ENCODE results near the gene FNTB.

FNTB gene

DNA sequence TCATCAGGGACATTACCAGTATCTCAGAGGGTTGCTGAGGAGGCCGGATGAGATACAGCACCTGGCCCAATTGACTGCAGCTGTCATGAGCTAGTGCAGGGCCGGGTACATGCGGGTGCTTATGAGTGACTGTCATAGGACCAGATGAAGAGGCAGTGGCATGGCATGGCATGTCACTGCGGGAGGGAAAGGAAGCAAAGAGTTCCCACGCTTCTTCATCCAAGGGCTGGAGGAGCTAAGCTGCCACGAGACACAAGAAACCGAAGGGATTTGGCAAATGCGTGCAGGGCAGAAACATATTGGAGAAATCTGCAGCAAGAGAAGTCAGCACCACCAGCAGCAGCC, 33.4 kb upstream of the FNTB start:
- no peak for DNase-seq

DNA sequence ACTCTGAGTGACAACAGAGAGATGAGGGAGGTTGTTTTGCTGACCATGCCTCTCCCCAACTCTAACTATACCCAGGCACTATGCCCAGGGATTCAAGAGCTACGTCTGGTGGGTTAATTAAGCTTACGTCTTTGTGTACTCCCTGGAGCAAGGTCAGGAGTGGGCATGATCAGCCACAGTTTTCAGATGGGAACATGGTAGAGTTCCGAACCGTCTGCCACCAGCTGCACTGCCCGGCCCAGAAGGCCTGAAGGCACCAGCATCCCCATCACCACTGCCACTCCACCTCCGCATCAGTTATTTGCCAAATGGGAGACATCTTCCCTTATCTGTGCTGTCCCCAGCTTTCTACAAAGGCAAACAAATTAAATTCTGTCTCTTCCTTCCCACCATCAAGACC, 33.0 kb upstream of the FNTB start:
- no peak for DNase-seq

DNA sequence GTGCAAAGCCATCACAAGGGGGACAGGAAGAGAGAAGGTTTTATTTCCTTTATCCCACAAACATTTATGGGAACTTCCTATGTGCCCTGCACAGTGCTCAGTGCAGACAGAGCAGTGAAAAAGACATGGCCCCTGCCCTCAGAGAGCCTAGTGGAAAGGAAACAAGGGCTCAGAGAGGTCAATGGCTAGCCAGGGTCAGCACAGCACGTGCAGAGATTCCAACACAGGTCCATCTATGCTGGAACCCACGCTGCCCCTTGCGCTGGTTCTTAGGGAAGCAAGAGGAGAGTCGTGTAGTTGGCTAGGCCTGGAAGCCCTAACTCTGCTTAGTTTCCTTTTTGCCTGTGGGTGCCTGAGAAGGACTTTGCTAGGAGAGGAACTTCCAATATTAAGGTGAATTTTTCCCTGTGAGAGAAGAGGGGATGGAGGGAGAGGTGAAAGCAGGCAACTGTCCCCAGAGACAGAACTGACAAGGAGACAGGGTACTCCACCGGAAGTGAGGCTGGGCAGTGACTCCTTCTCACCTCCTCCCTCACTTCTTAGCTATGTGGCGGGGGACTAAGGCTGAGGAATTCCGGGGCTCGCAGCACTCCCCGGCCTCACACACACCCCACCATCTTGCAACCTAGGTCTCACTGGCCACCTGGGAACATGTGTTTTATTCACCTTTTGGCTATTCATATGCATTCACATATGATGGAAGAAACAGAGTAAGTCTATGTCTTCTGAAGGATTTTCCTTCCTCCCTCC, 32.0 kb upstream of the FNTB start:
- no peak for DNase-seq

DNA sequence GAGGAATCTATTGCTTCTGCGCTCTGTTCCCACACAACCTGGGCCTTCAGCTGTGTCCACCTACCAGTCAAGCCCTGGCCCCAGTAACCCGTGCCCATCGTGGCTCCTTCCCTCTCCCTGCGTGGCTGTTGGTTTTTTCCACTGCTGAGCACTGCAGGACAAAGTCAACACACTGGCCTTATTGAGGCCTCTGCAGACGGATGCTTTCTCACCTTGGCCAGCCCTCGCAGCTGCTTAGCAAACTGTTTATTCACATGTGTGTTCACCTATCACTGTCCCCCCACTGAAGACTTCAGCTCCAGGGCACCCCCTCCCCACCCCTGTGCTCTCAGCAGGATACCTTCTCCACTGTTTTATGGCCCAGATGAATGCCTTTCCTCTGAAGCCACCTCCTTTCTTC, 31.4 kb upstream of the FNTB start:
- no peak for DNase-seq

DNA sequence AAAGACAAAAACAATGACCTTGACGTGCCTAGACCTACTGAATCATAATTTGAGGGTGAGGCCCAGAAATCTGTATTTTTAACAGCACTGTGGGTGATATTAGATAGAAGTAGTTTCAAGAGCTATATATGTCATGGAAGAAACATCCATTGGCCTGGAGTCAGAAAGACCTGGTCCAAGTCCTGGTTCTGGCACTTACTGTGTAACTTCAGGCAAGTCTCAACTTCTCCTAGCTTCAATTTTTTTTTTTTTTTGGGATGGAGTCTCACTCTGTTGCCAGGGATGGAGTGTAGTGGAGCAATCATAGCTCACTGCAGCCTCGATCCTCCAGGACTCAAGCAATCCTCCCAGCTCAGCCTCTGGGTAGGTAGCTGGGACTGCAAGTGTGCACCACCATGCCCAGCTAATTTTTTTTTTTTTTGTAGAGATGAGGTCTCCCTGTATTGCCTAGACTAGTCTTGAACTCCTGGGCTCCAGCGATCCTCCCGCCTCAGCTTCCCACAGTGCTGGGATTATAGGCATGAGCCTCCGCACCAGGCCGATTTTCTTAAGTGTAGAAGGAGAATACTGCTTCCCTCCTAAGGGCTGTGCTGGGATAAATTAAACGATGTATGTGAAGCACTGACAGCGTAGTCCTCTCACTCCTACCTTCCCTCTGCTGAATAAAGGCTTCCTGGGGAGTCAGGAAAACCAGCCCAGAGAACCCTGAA, 29.8 kb upstream of the FNTB start:
- no peak for DNase-seq

DNA sequence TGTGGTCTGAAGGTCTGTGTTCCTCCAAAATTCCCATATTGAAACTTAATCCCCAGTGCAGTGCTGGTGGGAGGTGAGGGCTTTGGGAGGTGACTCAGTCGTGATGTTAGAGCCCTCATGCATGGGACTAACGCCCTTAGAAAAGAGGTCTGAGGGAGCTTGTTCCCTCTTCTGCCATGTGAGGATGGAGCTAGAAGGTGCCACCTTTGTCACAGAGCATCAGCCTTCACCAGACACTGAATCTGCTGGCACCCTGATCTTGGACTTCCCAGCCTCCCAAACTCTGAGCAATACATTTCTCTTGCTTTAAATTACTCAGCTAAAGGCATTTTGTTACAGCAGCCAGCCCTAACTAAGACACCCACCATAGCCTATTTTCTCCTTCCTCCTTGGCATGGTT, 28.5 kb upstream of the FNTB start:
- DNase-seq: no peak

DNA sequence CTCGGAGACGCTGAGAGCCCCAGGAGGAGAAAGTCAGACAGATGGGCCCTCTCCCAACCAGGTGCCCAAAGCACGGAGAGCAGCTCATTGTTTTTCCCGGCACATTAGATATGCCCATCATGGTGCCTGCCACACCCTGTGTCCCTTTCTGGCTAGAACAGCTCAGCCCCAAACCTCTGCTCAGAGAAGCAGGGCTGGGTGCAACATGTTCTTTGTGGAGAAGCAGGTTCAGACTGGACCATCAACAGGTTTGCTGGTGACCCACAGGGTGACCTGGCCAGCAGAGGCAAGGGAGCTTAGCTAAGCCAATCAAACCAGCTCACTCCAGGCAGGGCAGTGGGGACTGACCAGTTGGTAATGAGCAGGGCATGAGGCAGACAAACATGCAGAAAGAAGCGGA, 28.0 kb upstream of the FNTB start:
- no peak for DNase-seq

DNA sequence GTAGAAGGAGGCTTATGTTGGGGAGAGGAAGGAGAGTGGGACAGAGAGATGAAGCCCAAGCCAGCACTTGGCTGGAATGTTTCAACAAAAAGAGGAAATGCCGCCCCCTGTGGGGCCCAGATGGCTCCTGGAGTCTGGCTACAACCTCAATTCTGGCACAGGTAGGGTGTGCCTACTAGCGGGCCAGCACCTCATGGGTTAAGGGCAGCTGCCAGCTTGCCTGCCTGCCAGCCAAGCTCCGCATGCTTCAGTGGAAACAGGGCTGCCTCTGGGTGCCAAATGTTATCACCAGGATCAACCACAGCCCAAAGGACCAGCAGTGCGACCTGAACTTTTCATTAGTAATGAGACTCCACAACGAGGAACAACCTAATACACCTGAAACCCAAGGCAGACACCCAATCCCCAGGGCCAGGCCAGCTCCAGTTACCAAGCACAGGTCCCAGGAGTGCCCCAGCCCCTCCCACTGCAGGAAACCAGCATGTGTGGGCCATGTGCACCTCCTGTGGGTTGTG, 25.9 kb upstream of the FNTB start:
- DNase-seq: no peak

DNA sequence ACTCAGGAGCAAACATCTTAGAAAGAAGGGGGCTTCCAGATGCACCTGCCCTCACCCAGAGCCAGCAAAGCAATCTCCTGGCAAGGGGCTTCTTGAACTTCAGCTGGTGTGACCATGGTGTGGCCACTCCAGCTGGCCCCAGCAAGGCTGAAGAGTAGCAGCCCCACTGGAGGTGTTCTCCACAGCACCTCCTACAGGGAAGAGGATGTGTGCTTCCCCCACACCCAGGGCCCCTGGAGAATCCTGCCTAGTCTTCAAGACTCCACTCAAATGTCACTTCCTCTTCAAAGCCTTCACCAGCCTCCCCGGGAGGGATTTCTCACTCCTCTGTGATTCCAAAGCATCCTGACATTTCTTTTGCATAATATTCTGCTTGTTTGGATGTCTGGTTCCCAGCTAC, 23.1 kb upstream of the FNTB start:
- no peak for DNase-seq

DNA sequence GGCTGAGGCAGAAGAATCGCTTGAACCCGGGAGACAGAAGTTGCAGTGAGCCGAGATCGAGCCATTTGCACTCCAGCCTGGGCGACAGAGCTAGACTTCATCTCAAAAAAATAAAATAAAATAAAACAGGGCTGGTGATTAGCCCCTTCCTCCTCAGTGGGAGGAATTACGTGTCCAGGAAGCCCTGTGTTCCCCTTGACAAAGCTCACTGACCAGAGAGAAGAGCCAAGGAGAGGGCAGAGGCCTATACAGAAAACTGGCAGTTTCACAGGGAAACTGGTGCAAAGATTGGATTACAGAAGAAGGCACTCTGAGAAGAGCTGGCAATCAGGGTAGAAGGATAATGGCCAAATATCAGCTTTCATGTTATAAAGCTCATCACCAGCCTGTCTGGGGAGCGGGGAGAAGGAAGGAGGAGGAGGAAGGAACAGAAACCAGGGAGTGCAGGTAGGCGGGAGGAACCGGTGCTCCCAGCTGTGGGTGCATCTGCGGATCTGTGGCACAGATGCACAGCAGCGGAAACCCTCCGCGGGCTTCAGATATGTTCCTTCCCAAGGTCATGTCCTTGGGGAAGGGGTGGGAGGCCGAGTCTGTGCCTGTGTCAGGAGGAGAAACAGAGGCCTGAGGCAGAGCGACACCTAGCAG, 21.2 kb upstream of the FNTB start:
- DNase-seq: no peak

DNA sequence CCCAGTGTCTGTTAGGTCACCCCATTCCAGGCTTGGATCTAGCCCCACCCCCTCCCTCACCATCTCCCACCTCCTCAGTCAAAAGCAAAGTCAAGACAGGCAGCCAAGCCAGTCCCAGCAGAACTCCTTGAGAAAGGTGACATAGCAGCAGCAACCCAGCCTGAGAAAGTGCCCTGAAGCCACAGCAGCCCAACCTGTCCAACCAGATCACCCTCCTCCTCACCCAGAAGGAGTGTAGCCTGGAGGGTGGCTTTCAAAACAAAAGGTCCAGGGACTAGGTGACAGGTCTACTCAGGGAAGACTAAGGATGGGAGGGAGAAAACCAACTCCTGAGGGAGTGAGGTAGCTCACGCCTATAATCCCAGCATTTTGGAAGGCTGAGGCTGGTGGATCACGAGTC, 19.7 kb upstream of the FNTB start:
- no peak for DNase-seq

DNA sequence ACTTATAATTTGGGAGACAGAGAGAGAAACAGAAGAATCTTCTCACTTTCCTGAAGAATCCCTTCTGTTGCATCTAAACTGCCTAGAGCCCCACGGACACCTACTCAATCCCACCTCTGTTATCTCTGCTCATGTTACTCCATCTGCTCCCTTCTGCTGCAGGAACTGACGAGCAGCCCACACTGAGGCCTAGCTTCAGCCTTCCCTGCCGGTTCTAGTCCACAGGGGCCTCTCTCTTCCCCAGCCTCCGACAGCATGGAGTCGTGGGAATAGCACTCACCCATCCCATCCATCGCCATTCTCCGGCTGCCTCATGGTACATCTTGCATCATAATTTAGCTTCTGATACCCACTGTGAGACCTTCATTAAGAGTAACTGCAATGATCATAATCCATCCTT, 18.5 kb upstream of the FNTB start:
- no peak for DNase-seq

DNA sequence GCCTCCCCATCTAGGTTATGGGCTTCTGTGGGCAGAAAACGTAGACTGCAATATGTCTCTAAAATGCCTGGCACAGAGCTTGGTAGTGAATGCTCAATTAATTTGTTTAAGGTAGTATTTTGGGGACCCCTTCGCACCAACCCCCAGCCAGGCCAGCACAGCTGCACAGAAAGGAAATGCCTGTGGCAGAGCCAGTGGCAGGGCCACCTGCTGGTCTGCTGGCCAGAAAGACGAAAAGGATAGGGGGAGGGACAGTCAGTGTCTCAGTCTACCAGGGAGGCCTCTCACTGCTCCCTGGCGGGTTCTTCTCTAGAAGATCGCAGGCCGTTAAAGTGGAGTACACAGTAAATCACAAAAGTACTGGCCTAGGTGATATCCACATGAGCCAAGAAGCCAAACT, 18.0 kb upstream of the FNTB start:
- DNase-seq: no peak

DNA sequence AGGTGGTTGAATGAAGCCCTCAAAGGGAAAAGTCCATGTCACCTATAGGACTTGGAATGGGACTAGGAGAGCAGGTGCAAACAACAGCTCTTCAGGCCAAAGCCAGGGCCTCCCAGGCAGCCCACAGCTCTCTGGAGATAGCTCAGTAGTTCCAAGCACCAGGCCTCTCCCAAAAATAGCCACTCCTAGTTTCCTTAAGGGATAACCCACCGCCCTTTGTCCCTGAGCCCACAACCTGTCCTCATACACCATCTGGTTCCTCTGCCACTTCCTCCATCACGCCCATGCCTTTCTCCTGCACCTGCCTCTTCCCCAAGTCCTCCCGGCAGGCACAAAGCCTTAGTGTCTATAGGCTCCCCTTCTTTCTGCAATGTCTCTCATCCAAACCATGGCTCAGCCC, 16.7 kb upstream of the FNTB start:
- DNase-seq: no peak

DNA sequence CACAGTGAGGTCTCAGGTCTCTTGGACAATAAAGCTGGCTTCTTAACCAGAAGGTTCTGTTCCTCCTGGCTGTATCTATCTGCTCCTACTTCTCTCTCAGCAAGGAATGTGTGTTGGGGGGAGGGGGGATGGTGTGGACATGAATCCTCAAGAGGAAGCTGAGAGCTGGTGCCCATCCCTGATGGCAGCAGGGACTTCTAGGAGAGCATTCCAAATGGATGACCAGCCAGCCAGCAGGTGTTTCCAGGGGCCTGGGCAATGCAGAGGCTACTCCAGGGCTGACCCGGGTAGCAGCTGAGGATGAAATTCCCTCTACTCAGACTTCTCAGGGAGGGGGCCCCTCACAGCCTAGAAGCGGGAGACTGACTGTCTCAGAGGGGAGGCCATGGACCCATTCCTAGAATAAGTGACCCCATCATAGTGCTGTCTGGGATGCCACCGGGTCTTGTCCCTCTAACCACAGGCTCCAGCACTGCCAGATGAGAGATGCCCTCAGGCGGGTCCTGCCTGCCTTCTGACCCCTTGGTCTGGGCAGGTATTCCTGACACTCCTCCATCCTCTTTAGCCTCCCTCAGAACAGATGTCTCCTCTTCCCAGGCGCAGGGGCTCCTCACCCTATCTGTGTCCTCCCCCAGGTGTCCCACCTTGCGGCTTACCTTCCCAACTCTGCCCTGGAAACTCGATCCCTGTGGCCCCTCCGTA, 15.8 kb upstream of the FNTB start:
- peak; percentile 41 for DNase-seq

DNA sequence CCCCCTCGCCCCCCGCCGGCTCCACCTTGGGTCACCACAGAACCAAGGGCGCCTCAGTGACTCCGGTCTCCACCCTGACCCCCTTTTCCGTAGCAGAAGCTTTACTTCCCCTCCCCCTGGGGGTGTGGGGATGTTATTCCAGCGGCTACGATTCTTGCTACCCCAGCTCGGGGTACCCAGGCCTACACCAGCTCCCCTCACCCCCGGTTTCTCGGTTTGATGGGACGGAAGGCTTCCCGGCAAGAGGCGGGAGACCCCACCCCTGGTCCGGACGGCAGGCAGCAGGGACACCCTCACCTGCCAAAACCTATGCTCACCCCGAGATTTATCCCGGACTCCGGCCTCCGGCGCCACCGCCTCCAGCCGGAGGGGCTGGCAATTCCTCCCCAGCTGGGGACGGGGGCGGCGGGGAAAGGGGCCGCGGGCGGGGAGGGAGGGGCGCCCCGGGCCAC, 15.2 kb upstream of the FNTB start:
- no peak for DNase-seq

DNA sequence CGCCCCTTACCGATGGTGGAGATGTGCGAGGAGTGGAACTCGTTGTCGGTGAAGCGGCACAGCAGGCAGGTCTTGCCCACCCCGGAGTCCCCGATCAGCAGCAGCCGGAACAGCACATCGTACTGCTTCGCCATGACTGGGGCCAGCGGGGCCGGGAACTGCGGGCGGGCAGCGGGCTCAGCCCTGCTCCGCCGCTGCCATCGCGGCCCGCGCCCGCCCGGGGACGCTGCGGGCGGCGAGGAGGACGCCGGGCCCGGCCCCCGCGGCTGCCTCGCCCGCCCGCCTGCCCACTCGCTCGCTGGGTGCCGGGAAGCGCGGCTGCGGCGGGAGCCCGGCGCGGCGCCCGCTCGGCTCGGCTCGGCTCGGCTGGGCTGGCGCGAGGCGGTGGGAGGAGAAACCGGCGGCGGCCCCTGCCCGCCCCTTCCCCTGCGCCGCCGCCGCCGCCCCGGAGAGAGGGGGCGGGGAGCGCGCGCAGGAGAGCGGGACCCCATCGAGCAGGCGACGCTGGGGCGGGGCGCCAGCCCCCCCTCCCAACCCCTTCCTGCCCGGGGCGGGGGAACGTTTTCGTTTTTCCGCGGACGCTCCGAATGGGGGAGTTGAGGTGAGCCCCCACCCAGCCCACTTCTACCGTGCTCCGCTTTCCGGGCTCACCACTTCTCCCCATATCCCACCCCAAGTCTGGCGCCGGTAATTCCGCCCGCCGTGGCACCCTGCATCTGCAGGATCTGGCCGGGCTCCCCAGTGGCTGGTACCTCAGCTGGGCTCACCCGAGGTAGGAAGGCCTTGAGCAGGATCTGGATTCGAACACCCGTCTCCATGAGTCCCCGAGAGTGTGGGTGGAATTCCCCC, 14.5 kb upstream of the FNTB start, which contains the start of gene RAB15:
RAB15 (minus strand) TSS at position 394 of the 849 bp plus-strand sequence; CDS start at position 134, 260 bp downstream.
- DNase-seq: no peak

DNA sequence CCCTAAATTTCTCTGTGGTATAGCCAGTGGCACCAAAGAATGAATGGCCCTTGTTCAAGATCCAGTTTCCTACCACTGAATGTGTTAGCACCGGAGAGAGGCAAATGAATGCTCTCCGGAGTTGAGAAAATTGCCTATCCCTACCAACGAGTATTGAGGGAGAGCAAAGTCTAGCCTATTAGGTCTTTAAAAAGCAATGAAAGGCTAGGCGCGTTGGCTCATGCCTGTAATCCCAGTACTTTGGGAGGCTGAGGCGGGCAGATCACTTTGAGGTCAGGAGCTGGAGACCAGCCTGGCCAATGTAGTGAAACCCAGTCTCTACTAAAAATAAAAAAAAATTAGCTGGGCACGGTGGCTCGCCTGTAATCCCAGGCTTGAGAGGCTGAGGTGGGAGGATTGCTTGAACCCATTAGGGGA, 13.7 kb upstream of the FNTB start:
- DNase-seq: no peak

DNA sequence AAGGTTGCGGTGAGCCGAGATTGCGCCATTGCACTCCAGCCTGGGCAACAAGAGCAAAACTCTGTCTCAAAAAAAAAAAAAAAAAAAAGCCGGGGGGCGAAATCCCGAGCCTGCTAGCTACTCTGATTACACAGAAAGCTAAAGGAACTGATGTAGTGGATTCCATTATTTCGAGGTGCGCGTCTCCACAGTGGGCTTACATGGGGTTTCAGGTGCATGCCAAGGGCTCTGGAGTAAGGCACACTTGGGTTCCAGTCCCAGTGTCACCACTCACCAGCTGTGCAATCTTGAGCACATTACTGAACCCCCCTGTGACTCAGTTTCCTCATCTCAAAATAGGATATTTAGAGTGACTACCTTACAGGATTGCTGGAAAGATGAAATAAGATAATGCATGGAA, 12.9 kb upstream of the FNTB start:
- DNase-seq: no peak

DNA sequence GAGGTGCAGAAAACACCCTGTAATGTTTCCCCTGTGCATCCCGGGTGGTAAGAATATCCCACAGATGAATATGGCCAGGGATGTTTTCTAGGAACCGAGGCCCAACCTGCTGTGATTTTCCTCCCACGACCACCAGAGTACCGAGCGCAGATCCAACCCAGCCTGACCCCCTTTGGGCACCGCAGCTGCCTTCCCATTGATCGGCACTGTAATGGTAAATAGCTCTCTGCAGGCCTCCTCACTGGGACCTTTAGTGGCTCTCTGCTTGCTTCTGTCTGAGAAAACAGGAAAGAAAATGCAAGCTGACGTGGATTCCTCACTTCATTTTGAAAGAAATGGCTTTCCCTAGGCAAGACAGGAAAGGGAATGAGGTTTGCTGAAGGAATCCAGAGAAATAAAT, 12.1 kb upstream of the FNTB start:
- DNase-seq: no peak

DNA sequence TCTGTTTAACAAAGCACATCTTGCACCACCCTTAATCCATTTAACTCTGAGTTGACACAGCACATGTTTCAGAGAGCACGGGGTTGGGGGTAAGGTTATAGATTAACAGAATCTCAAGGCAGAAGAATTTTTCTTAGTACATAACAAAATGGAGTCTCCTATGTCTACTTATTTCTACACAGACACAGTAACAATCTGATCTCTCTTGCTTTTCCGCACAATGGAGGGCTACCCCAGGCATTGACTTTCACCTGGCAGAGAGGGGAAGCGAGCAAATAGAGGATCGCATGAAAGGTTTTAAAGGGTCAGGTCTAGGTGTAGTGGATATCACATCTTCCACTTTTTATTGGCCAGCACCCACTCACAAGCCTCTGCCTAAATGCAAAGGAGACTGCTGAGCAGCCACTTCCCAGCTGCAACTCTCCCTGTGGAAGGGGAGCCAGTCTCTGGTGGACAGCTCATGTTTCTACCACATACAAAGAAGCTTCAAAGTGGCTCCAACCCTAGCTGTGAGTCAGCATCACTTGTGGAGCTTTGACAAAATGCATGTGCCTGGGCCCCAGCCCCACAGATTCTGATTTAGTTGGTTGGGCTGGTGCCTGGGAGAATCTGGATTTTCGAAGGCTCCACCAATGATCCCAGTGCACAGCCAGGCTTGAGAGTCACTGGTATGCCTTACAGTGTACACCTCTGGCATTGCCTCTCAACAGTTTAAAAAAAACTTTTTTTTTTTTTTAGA, 7.2 kb upstream of the FNTB start:
- DNase-seq: no peak
